ENCODE measurements around the gene SNTB2. TPM values are rescaled to one million over a fixed set of nuclear protein-coding genes. Genes with fewer than 3 reads are reported as not detected.

Gene SNTB2
- total and polyA plus RNA-seq, 2 of the 13 experiments (the other 11 are each of a cell fraction or from before 2014, with no cell fraction given) = 11.5 to 19.2 TPM

GRCh38 chr16:69187446-69188235 lies 677 bp downstream of the SNTB2 start:
- H3K27ac ChIP-seq (ENCODE audit: extremely low read length, insufficient read depth, low read length) = peak overlapping the region; percentile 66
- no peaks in the 10 kb centered on the region; a peak in 1 of 5 replicates for H3K27me3 ChIP-seq (ENCODE audit: control insufficient read depth in 1 of 2, insufficient read depth in 2 of 2, low read length in 2 of 2)
- H3K9me3 ChIP-seq (ENCODE audit: low read length) = no peaks in the 10 kb centered on the region
- POLR2A ChIA-PET = interaction anchor here (0.6 to 2.4 kb wide), 20 partner anchors 8 to 157 kb away, joined by 3 to 14 read pairs (median 4); partner anchors contain the start of genes CHTF8, UTP4 and VPS4A
- WGBS (ENCODE audit: low lambda C conversion rate) = 1% methylated on average over 32 of the region's 76 CpGs
- peaks cover 49% of the 10 kb centered on the region for H3K4me1 ChIP-seq (ENCODE audit: insufficient read depth, low read length)
- peak overlapping the region; percentile 87 for H3K9ac ChIP-seq (ENCODE audit: insufficient read depth, low read depth, low read length)
- H2AFZ ChIP-seq (ENCODE audit: low read length) = no peak overlapping the region
- CTCF ChIA-PET (ENCODE audit: low intra/inter-chr PET ratio, low total read pairs) = no interaction called here
- FAIRE-seq (no peak), DNase-seq (ENCODE audit: low spot score) (peak; percentile 14), ATAC-seq (peak; percentile 39)
- in situ Hi-C loops (cut with HindIII; ENCODE audit: extremely low pct_ligation_motif_present, low pct_unique_long_range_greater_than_20kb) (no loop called here), intact Hi-C loops (cut with micrococcal nuclease; ENCODE audit: unreplicated experiment) (loop anchor here (2.0 to 5.0 kb wide), 3 partner anchors 35 to 99 kb away; no protein-coding TSS in a partner anchor)
- peaks cover 10% of the 10 kb centered on the region; the same call in 1 of the 2 replicates for H4K20me1 ChIP-seq (ENCODE audit: insufficient read depth, low read length)
- H3K4me3 ChIP-seq (replicated peaks in 1 of 3; ENCODE audit: insufficient read depth in 1 of 3, low read depth in 2 of 3, low read length in 3 of 3) = peak overlapping the region; percentile 73 to 94 (median 88)
- H3K4me2 ChIP-seq (ENCODE audit: low read depth, low read length) = peak overlapping the region; percentile 84
- no peaks in the 10 kb centered on the region; a peak in 1 of 5 replicates for H3K36me3 ChIP-seq (replicated peaks in 1 of 2; ENCODE audit: control insufficient read depth in 1 of 2, insufficient read depth in 2 of 2, low read length in 2 of 2)
- no TSS peak for BruUV-seq (replicated peaks)
- peaks cover 45% of the 10 kb centered on the region for H3K79me2 ChIP-seq (ENCODE audit: insufficient read depth, low read length)
- TF ChIP-seq ZNF766 (CRISPR knock-in tag; IDR thresholded peaks at IDR 0.05; ENCODE audit: borderline replicate concordance) (0 out of 2 replicates have a peak, but pooled peaks have one; percentile 28), SKI (IDR thresholded peaks at IDR 0.05; ENCODE audit: partially characterized antibody) (no peak), ZNF460 (CRISPR knock-in tag; IDR thresholded peaks at IDR 0.05; ENCODE audit: borderline replicate concordance) (0 out of 2 replicates have a peak, but pooled peaks have one; percentile 21), MXD1 (CRISPR knock-in tag; IDR thresholded peaks at IDR 0.05) (peak; percentile 45; the same call in 1 of the 2 replicates), CENPBD1 (CRISPR knock-in tag; IDR thresholded peaks at IDR 0.05; ENCODE audit: borderline replicate concordance, low read depth) (no peak), ZNF235 (CRISPR knock-in tag; IDR thresholded peaks at IDR 0.05; ENCODE audit: borderline replicate concordance) (0 out of 2 replicates have a peak, but pooled peaks have one; percentile 73), ATF4 (CRISPR knock-in tag; IDR thresholded peaks at IDR 0.05) (no peak), TEAD3 (CRISPR knock-in tag; optimal IDR thresholded peaks at IDR 0.05; ENCODE audit: borderline replicate concordance) (peak; percentile 9), RFX5 (IDR thresholded peaks at IDR 0.05; ENCODE audit: low read depth, low read length) (no peak), KLF13 (CRISPR knock-in tag; IDR thresholded peaks at IDR 0.05) (no peak), KMT2B (CRISPR knock-in tag; IDR thresholded peaks at IDR 0.05) (no peak), PRDM4 (CRISPR knock-in tag; IDR thresholded peaks at IDR 0.05; ENCODE audit: borderline replicate concordance) (no peak), ZNF580 (CRISPR knock-in tag; IDR thresholded peaks at IDR 0.05; ENCODE audit: borderline replicate concordance, low read depth) (peak; percentile 12; the same call in 1 of the 2 replicates), EEA1 (CRISPR knock-in tag; IDR thresholded peaks at IDR 0.05; ENCODE audit: borderline replicate concordance) (no peak), FOXK1 (CRISPR knock-in tag; IDR thresholded peaks at IDR 0.05; ENCODE audit: borderline replicate concordance, low read depth) (no peak), ZNF691 (CRISPR knock-in tag; IDR thresholded peaks at IDR 0.05; ENCODE audit: borderline replicate concordance, low read depth) (no peak; the same call in 1 of the 2 replicates)
